Spinal cord (tissue), 10 donors: ENCODE measurements around the gene RNU1-2. TPM values are rescaled to one million over a fixed set of nuclear protein-coding genes. Genes with fewer than 3 reads are reported as not detected.
"Not testable (repeated sequence)": the region's sequence is repeated elsewhere in the genome, so short reads cannot be mapped to it uniquely, and the experiment has no call there.

ENCODE experiments used
- DNase-seq, 6 donors: peaks; one replicate each; pipeline versions ENCODE4 v3.0.0 to v3.0.0-alpha.2; 2013 to 2015; ENCODE audit warnings: low spot score in 6 of 6, low read depth in 4 of 6
- H3K27ac ChIP-seq: one replicate; pipeline ENCODE4 v1.5.1; 2013; ENCODE audit warnings: low read depth, low read length, control low read depth
- H3K27me3 ChIP-seq: one replicate; pipeline ENCODE4 v1.6.1; 2013; ENCODE audit warnings: low read length; ENCODE audit not compliant: control insufficient read depth, insufficient read depth
- H3K36me3 ChIP-seq: one replicate; pipeline ENCODE4 v1.6.1; 2013; ENCODE audit warnings: low read length; ENCODE audit not compliant: control insufficient read depth, insufficient read depth
- H3K4me1 ChIP-seq: one replicate; pipeline ENCODE4 v1.6.1; 2013; ENCODE audit warnings: low read length; ENCODE audit not compliant: control insufficient read depth, insufficient read depth
- H3K4me3 ChIP-seq: one replicate; pipeline ENCODE4 v1.5.1; 2013; ENCODE audit warnings: low read depth, low read length, control low read depth
- H3K9me3 ChIP-seq: one replicate; pipeline ENCODE4 v1.6.1; 2013; ENCODE audit warnings: low read length; ENCODE audit not compliant: control insufficient read depth, insufficient read depth
- WGBS: methylation state at CpG from one replicate; pipeline ENCODE4 v1.1.5; 2013; ENCODE audit warnings: missing lambda C conversion rate; ENCODE audit not compliant: insufficient coverage; 5-methylcytosine and 5-hydroxymethylcytosine counted together
- polyA plus RNA-seq, 2 donors: library from polyadenylated mRNA; unstranded; fragments of 120-200 nt; gene quantifications; one replicate each; pipeline ENCODE4 v1.2.1, GENCODE V29; 2013; ENCODE audit not compliant: insufficient read length in 2 of 2
- small RNA-seq: library from RNA; depleted of rRNA; stranded (forward); fragments of <200 nt; gene quantifications from one replicate; pipeline ENCODE3, GENCODE V24; 2014; ENCODE audit warnings: low replicate concordance
- total RNA-seq, 2 donors: library from RNA; depleted of rRNA in 1 of 2; stranded (reverse); fragments of 120-200 nt in 1 of 2; fragments of >200 nt in 1 of 2; gene quantifications; one replicate each; pipeline versions ENCODE4 v1.2.3 to v1.2.4, GENCODE V29; 2013 to 2014
- donor health status: healthy.

RNU1-2 gene
- total and polyA plus RNA-seq, 4 donors: 1.2 to 29,651 (median 4,182) TPM; not detected in 1

DNA sequence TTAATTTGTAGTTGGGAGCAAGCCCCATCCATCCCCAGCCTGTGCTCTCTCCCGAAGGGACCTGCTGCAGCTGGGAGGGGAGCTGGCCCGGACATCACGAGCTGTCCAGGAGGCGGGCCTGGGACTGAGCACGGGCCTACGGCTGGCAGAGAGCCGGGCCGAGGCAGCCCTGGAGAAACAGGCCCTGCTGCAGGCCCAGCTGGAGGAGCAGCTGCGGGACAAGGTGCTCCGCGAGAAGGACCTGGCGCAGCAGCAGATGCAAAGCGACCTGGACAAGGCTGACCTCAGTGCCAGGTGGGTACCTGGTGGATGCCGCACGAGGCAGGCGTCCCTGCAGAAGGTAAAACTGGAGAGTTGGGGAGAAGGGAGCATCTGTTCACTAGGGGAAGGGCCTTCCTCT lies 40.8 kb downstream of the RNU1-2 start:
- not testable (repeated sequence) for H3K27ac ChIP-seq, H3K9me3 ChIP-seq, H3K27me3 ChIP-seq, H3K4me3 ChIP-seq, DNase-seq, H3K4me1 ChIP-seq
- 82% methylated on average over 16 of the region's 16 CpGs for WGBS
- peaks cover 84% of the 10 kb centered on the region for H3K36me3 ChIP-seq

DNA sequence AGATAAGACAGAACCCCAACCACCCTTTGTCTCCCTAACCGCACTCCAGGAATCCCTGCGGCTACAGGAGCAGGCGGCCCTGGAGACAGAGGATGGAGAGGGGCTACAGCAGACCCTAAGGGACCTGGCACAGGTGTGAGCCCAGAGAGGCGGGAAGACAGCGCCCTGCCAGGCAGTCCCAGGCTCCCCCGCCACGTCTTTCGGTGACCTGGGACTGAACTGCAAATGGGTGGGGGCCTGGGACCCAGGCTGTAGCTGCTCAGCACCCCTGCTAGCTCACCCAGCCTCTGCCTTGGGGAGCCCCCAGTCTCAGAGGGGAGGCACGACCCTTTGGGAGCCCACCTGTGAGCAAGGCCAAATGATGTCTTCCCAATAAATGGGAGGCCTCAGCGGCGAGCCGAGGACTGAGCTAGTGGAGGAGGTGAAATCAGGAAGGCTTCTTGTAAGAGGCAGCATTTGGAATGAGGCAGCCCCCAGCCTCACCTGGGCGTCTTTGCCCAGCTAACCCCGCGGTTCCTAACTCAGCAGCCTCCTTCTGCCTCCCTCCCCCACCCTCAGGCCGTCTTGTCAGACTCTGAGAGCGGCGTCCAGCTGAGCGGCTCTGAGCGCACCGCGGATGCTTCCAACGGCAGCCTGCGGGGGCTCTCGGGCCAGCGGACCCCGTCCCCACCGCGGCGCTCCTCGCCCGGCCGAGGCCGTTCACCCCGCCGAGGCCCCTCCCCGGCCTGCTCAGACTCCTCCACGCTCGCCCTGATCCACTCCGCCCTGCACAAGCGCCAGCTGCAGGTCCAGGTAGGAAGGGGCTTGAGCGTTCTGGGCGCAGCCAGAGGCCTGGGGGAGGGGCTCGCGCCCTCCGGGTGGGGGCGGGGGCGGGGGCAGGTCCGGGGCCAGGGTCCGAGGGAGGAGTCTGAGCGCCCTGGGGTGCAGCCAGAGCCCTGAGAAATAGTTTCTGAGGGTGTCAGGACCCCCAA lies 42.9 kb downstream of the RNU1-2 start:
- DNase-seq: no peak
- no peaks in the 10 kb centered on the region for H3K27me3 ChIP-seq
- H3K27ac ChIP-seq: no peak overlapping the region
- H3K4me1 ChIP-seq: no peaks in the 10 kb centered on the region
- WGBS: 50% methylated on average over 51 of the region's 51 CpGs
- no peaks in the 10 kb centered on the region for H3K9me3 ChIP-seq
- no peak overlapping the region for H3K4me3 ChIP-seq
- peaks cover 86% of the 10 kb centered on the region for H3K36me3 ChIP-seq

DNA sequence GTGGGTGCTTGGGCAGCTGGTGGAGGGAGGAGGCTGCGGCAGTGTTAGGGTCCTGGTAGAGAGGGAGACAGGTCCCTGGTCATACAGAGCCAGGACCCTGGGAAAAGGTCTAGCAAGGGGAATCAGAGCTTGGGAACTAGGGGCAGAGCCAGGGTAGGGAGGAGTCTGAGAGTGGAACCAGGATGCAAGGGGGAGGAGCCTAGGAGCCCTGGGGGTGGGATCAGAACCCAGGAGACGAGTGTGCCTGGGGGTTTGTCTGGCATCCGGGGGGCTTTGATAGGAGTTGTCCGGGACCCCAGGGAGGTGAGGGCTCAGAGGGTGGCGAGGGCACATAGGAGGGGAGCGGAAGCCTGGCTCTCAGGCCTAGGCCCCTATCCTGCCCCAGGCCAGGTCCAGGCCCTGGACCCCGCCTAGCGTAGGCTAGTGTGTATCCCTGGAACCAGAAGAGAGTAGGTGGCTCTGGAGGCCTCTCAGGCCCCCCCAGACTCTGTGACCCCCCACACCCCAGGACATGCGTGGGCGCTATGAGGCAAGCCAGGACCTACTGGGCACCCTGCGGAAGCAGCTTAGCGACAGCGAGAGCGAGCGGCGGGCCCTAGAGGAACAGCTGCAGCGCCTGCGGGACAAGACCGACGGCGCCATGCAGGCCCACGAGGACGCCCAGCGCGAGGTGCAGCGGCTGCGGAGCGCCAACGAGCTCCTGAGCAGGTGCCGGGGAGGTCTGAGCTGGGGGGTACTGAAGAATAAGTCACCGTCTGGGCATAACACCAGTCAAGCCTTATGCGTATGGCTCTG lies 43.8 kb downstream of the RNU1-2 start:
- H3K4me3 ChIP-seq, H3K27ac ChIP-seq, DNase-seq, H3K4me1 ChIP-seq, H3K9me3 ChIP-seq, H3K27me3 ChIP-seq: not testable (repeated sequence)
- WGBS: 95% methylated on average over 32 of the region's 32 CpGs
- H3K36me3 ChIP-seq: peaks cover 88% of the 10 kb centered on the region

DNA sequence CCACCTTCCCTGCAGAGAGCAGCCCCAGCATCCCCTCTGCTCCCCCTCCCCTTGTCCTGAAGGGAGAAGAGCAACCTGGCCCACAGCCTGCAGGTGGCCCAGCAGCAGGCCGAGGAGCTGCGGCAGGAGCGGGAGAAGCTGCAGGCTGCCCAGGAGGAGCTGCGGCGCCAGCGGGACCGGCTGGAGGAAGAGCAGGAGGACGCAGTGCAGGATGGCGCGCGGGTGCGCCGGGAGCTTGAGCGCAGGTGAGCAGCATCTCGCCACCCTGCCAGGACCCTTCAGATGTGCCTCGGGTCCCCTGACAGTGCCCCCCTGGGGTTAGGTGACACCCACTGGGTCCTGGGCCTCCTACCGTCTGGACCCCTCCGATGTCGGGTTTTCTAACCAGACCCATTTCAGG lies 48.3 kb downstream of the RNU1-2 start:
- WGBS: 93% methylated on average over 16 of the region's 19 CpGs
- no peak overlapping the region for H3K27ac ChIP-seq
- no peak for DNase-seq
- no peaks in the 10 kb centered on the region for H3K9me3 ChIP-seq
- peaks cover 3% of the 10 kb centered on the region for H3K4me1 ChIP-seq
- H3K36me3 ChIP-seq: peaks cover 82% of the 10 kb centered on the region
- no peak overlapping the region for H3K4me3 ChIP-seq
- no peaks in the 10 kb centered on the region for H3K27me3 ChIP-seq

DNA sequence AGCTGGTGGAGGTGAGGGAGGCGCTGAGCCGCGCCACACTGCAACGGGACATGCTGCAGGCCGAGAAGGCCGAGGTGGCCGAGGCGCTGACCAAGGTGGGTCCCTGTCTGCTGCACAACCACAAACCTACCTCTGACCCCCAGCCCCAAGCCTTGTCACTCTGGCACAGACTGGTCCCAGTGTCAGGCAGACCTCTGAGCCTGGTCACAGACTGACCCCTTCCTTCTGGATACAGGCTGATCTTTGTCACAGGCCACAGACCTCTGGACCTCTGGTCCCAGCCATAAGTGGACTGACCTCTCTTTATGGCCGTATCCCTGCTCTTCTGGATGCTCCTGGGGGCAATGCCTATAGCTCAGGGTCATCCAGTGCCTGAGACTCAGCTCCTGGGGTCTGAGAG lies 49.7 kb downstream of the RNU1-2 start:
- peaks cover 69% of the 10 kb centered on the region for H3K36me3 ChIP-seq
- H3K4me1 ChIP-seq, H3K4me3 ChIP-seq, DNase-seq, H3K9me3 ChIP-seq, H3K27me3 ChIP-seq, H3K27ac ChIP-seq: not testable (repeated sequence)
- 96% methylated on average over 1 of the region's 9 CpGs for WGBS

Small RNA genes within 50 kb of the gene (small RNA-seq; reads per million reads assigned to genes)
- gene MIR3675 (not detected), gene RNU1-2 (not detected), gene RNU1-5P (not detected)

Other genes with a start within 250 kb of the RNU1-2 start
- gene RNU1-3, start 229.0 kb upstream of the RNU1-2 start, total RNA-seq: over 10,000 TPM in 1 of 2 donors, 1,000 to 10,000 TPM in 1; 4,182 to 29,651 TPM
- gene RNU1-3, start 229.0 kb upstream of the RNU1-2 start, polyA plus RNA-seq: 1 to 10 TPM in 1 of 2 donors, not detected in 1; 1.2 TPM
- gene RNU1-4, start 155.5 kb upstream of the RNU1-2 start, total RNA-seq: over 10,000 TPM in 1 of 2 donors, 1,000 to 10,000 TPM in 1; 4,182 to 29,651 TPM
- gene RNU1-4, start 155.5 kb upstream of the RNU1-2 start, polyA plus RNA-seq: 1 to 10 TPM in 1 of 2 donors, not detected in 1; 1.2 TPM
- 10 to 100 TPM; 14.7 to 35.4 TPM for gene CROCC, start 26.0 kb downstream of the RNU1-2 start, total RNA-seq
- gene CROCC, start 26.0 kb downstream of the RNU1-2 start, polyA plus RNA-seq: 10 to 100 TPM; 52.2 to 58.3 TPM
- gene MFAP2, start 84.6 kb downstream of the RNU1-2 start, total RNA-seq: 100 to 1,000 TPM in 1 of 2 donors, 10 to 100 TPM in 1; 18.1 to 168 TPM
- gene MFAP2, start 84.6 kb downstream of the RNU1-2 start, polyA plus RNA-seq: 100 to 1,000 TPM in 1 of 2 donors, 10 to 100 TPM in 1; 55.4 to 107 TPM
- 100 to 1,000 TPM in 1 of 2 donors, 10 to 100 TPM in 1; 62.1 to 121 TPM for gene ATP13A2, start 115.9 kb downstream of the RNU1-2 start, total RNA-seq
- gene ATP13A2, start 115.9 kb downstream of the RNU1-2 start, polyA plus RNA-seq: 100 to 1,000 TPM; 252 to 308 TPM
- 100 to 1,000 TPM; 115 to 127 TPM for gene SDHB, start 158.1 kb downstream of the RNU1-2 start, total RNA-seq
- gene SDHB, start 158.1 kb downstream of the RNU1-2 start, polyA plus RNA-seq: 100 to 1,000 TPM; 119 to 129 TPM
- gene PADI2, start 223.5 kb downstream of the RNU1-2 start, total RNA-seq: 10 to 100 TPM in 1 of 2 donors, 1 to 10 TPM in 1; 8.7 to 24.9 TPM
- gene PADI2, start 223.5 kb downstream of the RNU1-2 start, polyA plus RNA-seq: 10 to 100 TPM; 29.1 to 32.6 TPM